ENCODE measurements around the gene DONSON.

DONSON gene

GRCh38 chr21:33541105-33541711, 47.3 kb downstream of the DONSON start:
- peak; percentile 17 for DNase-seq

DNA sequence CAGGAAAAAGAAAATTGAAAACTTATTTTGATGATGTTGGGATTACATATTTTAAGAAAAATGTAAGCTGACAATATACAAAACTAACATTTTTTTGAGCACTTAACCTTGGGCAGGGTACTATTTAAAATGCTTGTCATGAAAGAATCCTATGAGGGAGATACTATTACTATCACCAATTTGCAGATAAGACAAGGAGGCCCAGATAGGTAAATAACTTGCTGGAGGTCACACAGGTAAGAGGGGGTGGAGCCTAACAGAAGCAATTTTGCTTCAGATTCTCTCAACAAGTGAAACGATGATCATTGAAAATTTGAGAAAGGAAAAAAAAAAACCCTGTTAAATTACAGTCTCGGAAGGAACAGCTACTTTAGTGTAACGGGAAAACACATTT, 47.8 kb downstream of the DONSON start:
- no peak for DNase-seq

- DNase-seq = no peak
These were observed 48.9 kb downstream of the DONSON start for GRCh38 chr21:33539616-33540015.

DNA sequence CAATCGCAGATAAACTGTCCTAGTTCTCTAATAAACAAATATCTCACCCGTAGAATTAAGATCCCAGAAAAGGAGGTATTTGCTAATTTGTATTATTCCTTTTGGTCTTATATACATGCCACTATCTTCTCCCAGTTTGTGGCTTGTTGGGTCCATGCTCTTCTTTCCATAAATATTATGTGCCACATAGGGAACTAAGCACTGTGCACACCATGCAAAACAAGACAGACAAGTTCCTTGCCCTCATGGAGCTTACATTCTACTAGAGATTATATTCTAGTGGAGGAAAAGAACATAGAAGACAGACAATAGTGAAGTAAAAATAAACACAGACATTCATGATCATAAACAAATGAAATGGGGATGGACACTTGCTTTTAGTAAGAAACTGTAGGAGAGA, 51.3 kb downstream of the DONSON start:
- DNase-seq = no peak

DNA sequence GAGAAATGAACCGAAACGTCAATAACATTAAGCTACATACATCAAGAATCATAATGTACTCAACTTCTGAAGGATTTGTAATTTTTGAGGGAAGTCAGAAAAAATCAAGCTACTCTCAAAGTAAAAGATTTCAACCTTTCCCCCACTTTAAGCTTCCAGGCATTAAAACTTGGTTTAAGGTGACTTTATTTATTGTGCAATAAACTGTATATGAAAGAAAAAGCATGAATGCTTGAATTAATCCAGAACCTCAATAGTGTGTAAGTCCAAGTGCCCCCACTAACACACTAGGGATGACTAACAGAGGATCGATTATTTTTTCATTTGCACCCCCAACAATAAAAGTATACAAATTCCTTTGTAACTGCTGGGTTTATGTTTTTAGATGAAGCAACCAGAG, 57.5 kb downstream of the DONSON start:
- DNase-seq = no peak

All from inflammatory macrophage treated with lipopolysaccharide for 4 hours (primary cell).